ENCODE data around the gene GABBR2.

Gene GABBR2

GRCh38 chr9:98255578-98256296, 453.0 kb downstream of the GABBR2 start, which contains the start of gene TBC1D2:
Gene TBC1D2, minus strand, starts transcription at chr9:98255649. Its CDS starts 108 bp downstream, at chr9:98255541.
- DNase-seq (ENCODE audit: low spot score): peak; percentile 96

- DNase-seq (ENCODE audit: low spot score): peak; percentile 66
Observed at GRCh38 chr9:98255061-98255577, 453.6 kb downstream of the GABBR2 start.

GRCh38 chr9:98254228-98255060, 454.3 kb downstream of the GABBR2 start:
- DNase-seq (ENCODE audit: low spot score): peak; percentile 30

- no peak for DNase-seq (ENCODE audit: low spot score)
Observed at GRCh38 chr9:98253565-98253964, 455.2 kb downstream of the GABBR2 start.

GRCh38 chr9:98251551-98251950, 457.2 kb downstream of the GABBR2 start:
- DNase-seq (ENCODE audit: low spot score): peak; percentile 82

- no peak for DNase-seq (ENCODE audit: low spot score)
Observed at GRCh38 chr9:98249771-98250170, 459.0 kb downstream of the GABBR2 start.

GRCh38 chr9:98248737-98249474, 459.8 kb downstream of the GABBR2 start:
- DNase-seq (ENCODE audit: low spot score): no peak

GRCh38 chr9:98247831-98248657, 460.7 kb downstream of the GABBR2 start:
- no peak for DNase-seq (ENCODE audit: low spot score)

GRCh38 chr9:98242426-98242825, 466.3 kb downstream of the GABBR2 start:
- no peak for DNase-seq (ENCODE audit: low spot score)

GRCh38 chr9:98241357-98242300, 467.1 kb downstream of the GABBR2 start:
- DNase-seq (ENCODE audit: low spot score): no peak

GRCh38 chr9:98240475-98240874, 468.3 kb downstream of the GABBR2 start:
- DNase-seq (ENCODE audit: low spot score): no peak
